Adrenal gland (tissue), 12 donors: ENCODE results near the gene SBK1. TPM values are rescaled to one million over a fixed set of nuclear protein-coding genes. Genes with fewer than 3 reads are reported as not detected.

Source experiments
- DNase-seq, 7 donors: peaks; one replicate each; pipeline ENCODE4 v3.0.0-alpha.2; 2019 to 2020
- H3K27ac ChIP-seq, 5 donors: fragments of 200-600 bp; sonication (generic) in 4 of 5; 1 replicate in 3 of 5; 2 replicates in 2 of 5; pipeline versions ENCODE4 v1.5.1 to v1.8.0; 2016 to 2020; ENCODE audit warnings: mild to moderate bottlenecking in 1 of 5
- H3K27me3 ChIP-seq: fragments of 200-600 bp; 2 replicates; pipeline ENCODE4 v1.8.0; 2021
- H3K36me3 ChIP-seq, 2 donors: fragments of 200-600 bp; replicated peaks in 1 of 2; 1 replicate in 1 of 2; 2 replicates in 1 of 2; pipeline versions ENCODE4 v1.5.1 to v1.8.0; 2018 to 2022
- H3K4me1 ChIP-seq, 2 donors: fragments of 200-600 bp; replicated peaks in 1 of 2; 1 replicate in 1 of 2; 2 replicates in 1 of 2; pipeline versions ENCODE4 v1.5.1 to v1.8.0; 2018 to 2021
- H3K4me3 ChIP-seq, 4 donors: fragments of 200-600 bp; sonication (generic) in 3 of 4; one replicate each; pipeline ENCODE4 v1.5.1; 2016 to 2018
- H3K9me3 ChIP-seq, 3 donors: fragments of 200-600 bp; sonication (generic) in 1 of 3; replicated peaks in 1 of 3; 1 replicate in 2 of 3; 2 replicates in 1 of 3; pipeline versions ENCODE4 v1.5.1 to v1.8.0; 2016 to 2021
- POLR2A ChIP-seq, 2 donors: fragments of 450-650 bp; IDR thresholded peaks; one replicate each; pipeline ENCODE4 v1.6.1; 2017; ENCODE audit warnings: antibody characterized with exemption in 2 of 2, mild to moderate bottlenecking in 2 of 2, moderate library complexity in 1 of 2
- WGBS, 4 donors: extraction: QIAGEN DNeasy Blood & Tissue Kit in 2 of 4; methylation state at CpG; one replicate each; pipeline versions ENCODE4 v1.1.5 to v1.1.7; 2013 to 2017; 5-methylcytosine and 5-hydroxymethylcytosine counted together
- intact Hi-C, 2 donors: fragments of 100-400 bp; cut with DNase I; formaldehyde crosslinking; loops; one replicate each; pipeline versions ENCODE4 v1.14.1 to v1.15.0; 2022 to 2023
- polyA plus RNA-seq, 3 donors: library from polyadenylated mRNA; stranded (reverse); fragments of 200-250 nt in 2 of 3; fragments of 350-450 nt in 1 of 3; fragmentation: Illumina TruSeq in 1 of 3; extraction: RNeasy Lipid Tissue Mini Kit (QIAGEN cat#74804) in 1 of 3; gene quantifications; one replicate each; pipeline ENCODE4 v1.2.3, GENCODE V29; 2013 to 2014
- total RNA-seq, 9 donors: library from RNA; depleted of rRNA in 4 of 9; stranded (reverse); fragments of >200 nt in 4 of 9; fragments of 120-200 nt in 1 of 9; fragmentation: NEBNext Ultra II Directional in 1 of 9; extraction: Animal tissue kit (Norgen Biotek cat#: 25700) in 1 of 9; gene quantifications; one replicate each; pipeline versions ENCODE4 v1.1.0 to v1.2.4, GENCODE V29; 2013 to 2023
- TF ChIP-seq, protein P1 (sequence below), 6 experiments: fragments of 450-650 bp in 4 of 6; fragments of 200-600 bp in 2 of 6; sonication (generic) in 1 of 6; IDR thresholded peaks; 1 replicate in 5 of 6; 2 replicates in 1 of 6; pipeline versions ENCODE4 v1.5.1 to v1.8.0; 2016 to 2021; ENCODE audit warnings: antibody characterized with exemption in 6 of 6, mild to moderate bottlenecking in 2 of 6, moderate library complexity in 1 of 6
- donor health status: healthy with polysubstance abuse.
- donor health status: Bipolar disorder and iron deficiency.
- donor health status: DM: yes; HTN: yes; CAD: no.
- donor health status: DM: no; HTN: no; CAD: no.
- donor health status: DM: no; HTN: no; CAD: no.
- donor health status: DM: yes; HTN: yes; CAD: no.

SBK1 gene
- total and polyA plus RNA-seq, 12 donors: 0.57 to 6.9 (median 4.1) TPM

DNA sequence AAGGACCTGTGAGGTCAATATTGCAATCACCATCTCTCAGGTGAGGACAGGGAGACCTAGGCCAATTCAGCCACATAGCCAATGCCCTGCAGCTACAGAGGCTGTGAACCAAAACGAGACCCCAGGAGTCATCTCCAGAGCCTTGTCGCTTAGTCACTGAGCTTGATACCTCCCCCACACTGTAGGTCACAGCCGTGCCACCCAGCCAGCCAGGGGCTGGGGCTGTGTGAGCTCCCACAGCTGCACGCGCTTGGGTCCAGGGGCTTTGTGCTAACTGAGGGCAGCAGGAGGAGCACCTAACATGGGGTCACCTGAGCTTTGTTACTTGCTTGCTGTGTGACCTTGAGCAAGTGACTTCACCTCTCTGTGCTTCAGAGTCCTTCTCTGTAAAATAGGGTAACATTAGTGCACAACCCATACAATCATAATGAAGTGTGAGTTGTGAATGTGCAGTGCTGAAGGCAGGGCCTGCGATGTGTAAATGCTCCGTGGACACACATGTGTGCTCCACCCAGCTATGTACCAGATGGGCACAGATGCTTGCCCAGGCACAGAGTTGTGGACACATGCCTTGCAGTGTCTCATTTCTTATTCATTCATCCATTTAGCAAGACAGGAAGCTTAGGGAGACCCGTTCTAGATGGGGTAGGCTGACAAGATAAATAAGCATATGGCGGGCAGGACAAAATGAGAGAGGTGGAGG is 25.9 kb downstream of the SBK1 start:
- intact Hi-C loops: loop anchor here in 1 of 2 donors (5.0 kb wide), 1 partner anchor 41 kb away; no protein-coding TSS in a partner anchor
- DNase-seq: no peak

DNA sequence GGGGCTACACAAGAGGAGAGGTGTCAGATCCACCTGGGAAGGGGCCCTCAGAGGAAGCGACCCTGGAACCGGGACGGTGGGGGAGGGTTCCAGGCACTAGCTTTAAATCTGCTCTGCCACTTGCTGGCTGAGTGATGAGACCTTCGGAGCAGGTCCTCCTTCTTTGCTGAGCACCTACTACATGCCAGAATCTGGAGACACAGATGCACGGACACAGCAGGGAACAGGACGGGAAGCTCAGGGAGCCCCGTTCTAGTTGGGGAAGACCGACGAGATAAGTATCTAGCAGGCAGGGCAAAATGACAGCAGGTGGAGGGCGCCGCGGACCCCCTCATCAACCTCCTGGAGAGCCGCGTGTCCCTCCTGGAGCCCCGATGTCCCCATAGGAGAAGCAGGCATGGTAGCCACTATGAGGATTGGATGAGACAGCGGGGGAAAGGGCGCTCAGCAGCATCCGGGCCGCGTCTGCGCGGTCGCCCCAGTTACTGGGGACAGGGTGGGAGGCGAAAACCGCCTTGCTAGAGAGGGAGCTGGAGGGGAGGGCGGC is 27.2 kb downstream of the SBK1 start:
- H3K27ac ChIP-seq: no peak overlapping the region
- H3K4me1 ChIP-seq: no peaks in the 10 kb centered on the region
- no peak overlapping the region for H3K4me3 ChIP-seq
- H3K36me3 ChIP-seq: no peaks in the 10 kb centered on the region
- intact Hi-C loops: loop anchor here (5.0 to 10.0 kb wide), 2 partner anchors 42 to 225 kb away; no protein-coding TSS in a partner anchor
- no peak for DNase-seq
- no peaks in the 10 kb centered on the region for H3K9me3 ChIP-seq
- 92 to 96% (median 95%) methylated on average over 16 to 26 of the region's 26 CpGs for WGBS, 4 donors
- no peaks in the 10 kb centered on the region for H3K27me3 ChIP-seq
- no peak for TF ChIP-seq POLR2A (IDR thresholded peaks at IDR 0.05)
- TF ChIP-seq, protein P1, sequence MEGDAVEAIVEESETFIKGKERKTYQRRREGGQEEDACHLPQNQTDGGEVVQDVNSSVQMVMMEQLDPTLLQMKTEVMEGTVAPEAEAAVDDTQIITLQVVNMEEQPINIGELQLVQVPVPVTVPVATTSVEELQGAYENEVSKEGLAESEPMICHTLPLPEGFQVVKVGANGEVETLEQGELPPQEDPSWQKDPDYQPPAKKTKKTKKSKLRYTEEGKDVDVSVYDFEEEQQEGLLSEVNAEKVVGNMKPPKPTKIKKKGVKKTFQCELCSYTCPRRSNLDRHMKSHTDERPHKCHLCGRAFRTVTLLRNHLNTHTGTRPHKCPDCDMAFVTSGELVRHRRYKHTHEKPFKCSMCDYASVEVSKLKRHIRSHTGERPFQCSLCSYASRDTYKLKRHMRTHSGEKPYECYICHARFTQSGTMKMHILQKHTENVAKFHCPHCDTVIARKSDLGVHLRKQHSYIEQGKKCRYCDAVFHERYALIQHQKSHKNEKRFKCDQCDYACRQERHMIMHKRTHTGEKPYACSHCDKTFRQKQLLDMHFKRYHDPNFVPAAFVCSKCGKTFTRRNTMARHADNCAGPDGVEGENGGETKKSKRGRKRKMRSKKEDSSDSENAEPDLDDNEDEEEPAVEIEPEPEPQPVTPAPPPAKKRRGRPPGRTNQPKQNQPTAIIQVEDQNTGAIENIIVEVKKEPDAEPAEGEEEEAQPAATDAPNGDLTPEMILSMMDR (IDR thresholded peaks at IDR 0.05): no peak

More for the DNA sequence above, 25.9 kb downstream of the SBK1 start:
- Histone ChIP-seq H3K4me3 (no peak overlapping the region), H3K36me3 (no peaks in the 10 kb centered on the region), H3K4me1 (no peaks in the 10 kb centered on the region), H3K27ac (no peak overlapping the region), H3K9me3 (no peaks in the 10 kb centered on the region), H3K27me3 (no peaks in the 10 kb centered on the region)
- TF ChIP-seq, protein P1 (IDR thresholded peaks at IDR 0.05): no peak
- TF ChIP-seq POLR2A (IDR thresholded peaks at IDR 0.05): no peak
- 84 to 88% (median 87%) methylated on average over 4 to 9 of the region's 9 CpGs for WGBS, 4 donors

DNA sequence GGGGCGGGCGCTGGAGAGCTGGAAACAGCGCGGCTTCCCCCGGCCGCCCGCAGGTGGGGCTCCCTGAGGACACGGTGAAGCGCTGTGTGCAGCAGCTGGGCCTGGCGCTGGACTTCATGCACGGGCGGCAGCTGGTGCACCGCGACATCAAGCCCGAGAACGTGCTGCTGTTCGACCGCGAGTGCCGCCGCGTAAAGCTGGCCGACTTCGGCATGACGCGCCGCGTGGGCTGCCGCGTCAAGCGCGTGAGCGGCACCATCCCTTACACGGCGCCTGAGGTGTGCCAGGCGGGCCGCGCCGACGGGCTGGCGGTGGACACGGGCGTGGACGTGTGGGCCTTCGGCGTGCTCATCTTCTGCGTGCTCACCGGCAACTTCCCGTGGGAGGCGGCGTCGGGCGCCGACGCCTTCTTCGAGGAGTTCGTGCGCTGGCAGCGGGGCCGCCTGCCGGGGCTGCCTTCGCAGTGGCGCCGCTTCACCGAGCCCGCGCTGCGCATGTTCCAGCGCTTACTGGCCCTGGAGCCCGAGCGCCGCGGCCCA is 27.8 kb downstream of the SBK1 start:
- no peaks in the 10 kb centered on the region for H3K4me1 ChIP-seq
- no peak overlapping the region for H3K4me3 ChIP-seq
- no peaks in the 10 kb centered on the region for H3K36me3 ChIP-seq
- intact Hi-C loops: loop anchor here in 1 of 2 donors (10.0 kb wide), 1 partner anchor 225 kb away; no protein-coding TSS in a partner anchor
- peak in 1 of 7 donors; percentile 4 for DNase-seq
- H3K9me3 ChIP-seq: no peaks in the 10 kb centered on the region
- TF ChIP-seq, protein P1 (IDR thresholded peaks at IDR 0.05): no peak
- no peak for TF ChIP-seq POLR2A (IDR thresholded peaks at IDR 0.05)
- 97 to 98% (median 98%) methylated on average over 40 to 73 of the region's 73 CpGs for WGBS, 4 donors
- no peak overlapping the region for H3K27ac ChIP-seq
- no peaks in the 10 kb centered on the region for H3K27me3 ChIP-seq

DNA sequence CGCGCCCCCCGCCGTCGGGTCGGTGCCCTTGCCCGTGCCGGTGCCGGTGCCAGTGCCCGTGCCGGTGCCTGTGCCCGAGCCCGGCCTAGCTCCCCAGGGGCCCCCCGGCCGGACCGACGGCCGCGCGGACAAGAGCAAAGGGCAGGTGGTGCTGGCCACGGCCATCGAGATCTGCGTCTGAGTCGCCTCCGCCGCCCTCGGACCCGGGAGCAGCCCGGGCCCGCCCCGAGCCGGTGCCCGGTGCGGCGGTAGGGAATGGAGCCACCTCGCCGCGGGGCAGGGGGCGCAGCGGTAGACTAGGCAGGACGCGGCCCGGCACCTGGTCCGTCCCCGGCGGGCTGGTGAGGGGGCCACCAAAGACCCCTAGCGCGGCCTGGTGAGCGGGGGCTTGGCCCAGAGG is 28.4 kb downstream of the SBK1 start:
- Histone ChIP-seq H3K27ac (no peak overlapping the region), H3K9me3 (no peaks in the 10 kb centered on the region), H3K27me3 (no peaks in the 10 kb centered on the region), H3K4me3 (no peak overlapping the region), H3K36me3 (no peaks in the 10 kb centered on the region), H3K4me1 (no peaks in the 10 kb centered on the region)
- no peak for TF ChIP-seq POLR2A (IDR thresholded peaks at IDR 0.05)
- 95 to 98% (median 96%) methylated on average over 13 to 49 of the region's 49 CpGs for WGBS, 4 donors
- intact Hi-C loops: loop anchor here in 1 of 2 donors (10.0 kb wide), 1 partner anchor 224 kb away; no protein-coding TSS in a partner anchor
- peak in 1 of 7 donors; percentile 4 for DNase-seq
